HFF-Myc (cell line): Measurements from ENCODE around the gene DCAF11.

ENCODE experiments used
- DNase-seq: peaks from one replicate; pipeline ENCODE4 v3.0.0-alpha.2; 2011; ENCODE audit warnings: low read depth; ENCODE audit errors: extremely low read depth
- H3K4me3 ChIP-seq: replicated peaks from 2 replicates; pipeline ENCODE4 v1.5.1; 2011; ENCODE audit warnings: low read depth, mild to moderate bottlenecking, control low read depth, low read length
- CTCF ChIP-seq: IDR thresholded peaks from 2 replicates; pipeline ENCODE4 v1.5.1; 2012; ENCODE audit warnings: mild to moderate bottlenecking, low read depth, low read length, control low read depth; ENCODE audit errors: missing control alignments

DCAF11 gene

DNA sequence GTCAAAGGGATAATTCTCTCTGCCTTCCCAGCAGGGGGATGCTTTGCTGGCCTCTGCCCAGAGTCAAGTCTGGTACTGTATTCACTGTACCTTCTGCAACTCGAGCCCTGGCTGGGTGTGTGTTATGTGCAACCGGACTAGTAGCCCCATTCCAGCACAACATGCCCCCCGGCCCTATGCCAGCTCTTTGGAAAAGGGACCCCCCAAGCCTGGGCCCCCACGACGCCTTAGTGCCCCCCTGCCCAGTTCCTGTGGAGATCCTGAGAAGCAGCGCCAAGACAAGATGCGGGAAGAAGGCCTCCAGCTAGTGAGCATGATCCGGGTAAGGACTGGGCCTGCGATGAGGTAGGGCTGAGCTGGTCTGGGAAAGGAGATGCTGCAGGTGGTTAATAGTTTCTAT is 36.0 kb downstream of the DCAF11 start:
- no peak for DNase-seq
- H3K4me3 ChIP-seq, result no peak overlapping the region
- no peak for TF ChIP-seq CTCF

GRCh38 chr14:24150993-24151392 is 36.4 kb downstream of the DCAF11 start:
- H3K4me3 ChIP-seq, result no peak overlapping the region
- no peak for DNase-seq
- no peak for TF ChIP-seq CTCF

GRCh38 chr14:24151404-24152080 is 37.0 kb downstream of the DCAF11 start:
- DNase-seq, result no peak
- H3K4me3 ChIP-seq, result no peak overlapping the region
- no peak for TF ChIP-seq CTCF

GRCh38 chr14:24155100-24155499 is 40.5 kb downstream of the DCAF11 start:
- TF ChIP-seq CTCF, result no peak
- no peak for DNase-seq
- H3K4me3 ChIP-seq, result no peak overlapping the region

- no peak overlapping the region for H3K4me3 ChIP-seq
- DNase-seq, result no peak
- no peak for TF ChIP-seq CTCF
Measured at GRCh38 chr14:24156840-24157239, 42.3 kb downstream of the DCAF11 start.

DNA sequence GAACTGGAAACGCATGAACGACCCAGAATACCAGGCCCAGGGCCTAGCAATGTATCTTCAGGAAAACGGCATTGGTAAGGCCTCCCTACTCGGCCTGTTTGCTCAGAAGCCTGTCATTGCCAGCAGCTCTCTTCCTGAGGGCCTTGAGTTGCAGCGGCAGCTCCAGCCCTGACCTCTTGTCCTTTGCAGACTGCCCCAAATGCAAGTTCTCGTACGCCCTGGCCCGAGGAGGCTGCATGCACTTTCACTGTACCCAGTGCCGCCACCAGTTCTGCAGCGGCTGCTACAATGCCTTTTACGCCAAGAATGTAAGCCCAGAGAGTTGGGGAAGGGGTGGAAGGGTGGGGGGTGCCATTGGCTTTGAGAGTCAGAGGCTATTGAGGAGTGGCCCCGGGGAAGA is 42.8 kb downstream of the DCAF11 start:
- H3K4me3 ChIP-seq, result no peak overlapping the region
- DNase-seq, result no peak
- TF ChIP-seq CTCF, result no peak
